GM18505 (cell line): ENCODE data around the gene ZIC1.

Source experiments
- ATAC-seq: cut with Tn5 transposase; IDR thresholded peaks from one replicate; pipeline ENCODE4 v1.9.1; 2021; ENCODE audit not compliant: unreplicated experiment
- POLR2A ChIP-seq: IDR thresholded peaks from 4 replicates; pipeline ENCODE4 v1.6.1; 2011; ENCODE audit warnings: borderline replicate concordance; ENCODE audit not compliant: insufficient read depth, insufficient read length; ENCODE audit errors: extremely low read depth

The ZIC1 gene

GRCh38 chr3:147409143-147410115, at the start of gene ZIC1:
ZIC1 (plus strand) TSS chr3:147409365; CDS start chr3:147410113, 748 bp downstream.
- no peak for TF ChIP-seq POLR2A

DNA sequence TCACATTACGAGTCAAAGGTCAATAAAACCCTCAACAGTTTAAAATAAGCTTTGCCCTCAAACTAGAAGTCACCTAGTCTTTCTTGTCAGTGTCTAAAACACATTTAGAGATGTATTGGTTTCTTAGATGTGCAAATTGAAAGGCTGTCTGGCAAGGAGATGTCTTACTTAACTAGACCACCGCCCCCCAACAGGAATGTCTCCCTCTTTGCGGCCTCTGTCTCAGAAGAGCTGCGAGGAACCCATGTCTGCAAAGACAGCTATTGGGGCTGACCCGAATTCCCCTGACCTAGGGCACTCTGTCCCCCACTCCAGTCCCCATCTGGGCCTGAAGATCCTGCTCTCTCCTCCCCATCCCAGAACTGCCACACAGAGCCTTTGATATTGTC, 49.1 kb upstream of the ZIC1 start:
- no peak for ATAC-seq
- no peak for TF ChIP-seq POLR2A

More at GRCh38 chr3:147409143-147410115, at the start of gene ZIC1:
- no peak for ATAC-seq

- no peak for ATAC-seq
- no peak for TF ChIP-seq POLR2A
Measured at GRCh38 chr3:147360646-147361453, 48.3 kb upstream of the ZIC1 start.

- no peak for ATAC-seq
- no peak for TF ChIP-seq POLR2A
Measured at GRCh38 chr3:147361454-147362420, 47.4 kb upstream of the ZIC1 start.

- ATAC-seq = no peak
Measured at GRCh38 chr3:147364771-147365170, 44.4 kb upstream of the ZIC1 start.

GRCh38 chr3:147365196-147366115, 43.7 kb upstream of the ZIC1 start:
- ATAC-seq = no peak
- no peak for TF ChIP-seq POLR2A

More at GRCh38 chr3:147364771-147365170, 44.4 kb upstream of the ZIC1 start:
- no peak for TF ChIP-seq POLR2A

- TF ChIP-seq POLR2A = no peak
- no peak for ATAC-seq
Measured at GRCh38 chr3:147367676-147368075, 41.5 kb upstream of the ZIC1 start.

- no peak for TF ChIP-seq POLR2A
- no peak for ATAC-seq
Measured at GRCh38 chr3:147368151-147368550, 41.0 kb upstream of the ZIC1 start.

GRCh38 chr3:147368561-147369221, 40.5 kb upstream of the ZIC1 start:
- no peak for TF ChIP-seq POLR2A
- ATAC-seq = no peak

- no peak for TF ChIP-seq POLR2A
- ATAC-seq = no peak
Measured at GRCh38 chr3:147369231-147369630, 39.9 kb upstream of the ZIC1 start.

DNA sequence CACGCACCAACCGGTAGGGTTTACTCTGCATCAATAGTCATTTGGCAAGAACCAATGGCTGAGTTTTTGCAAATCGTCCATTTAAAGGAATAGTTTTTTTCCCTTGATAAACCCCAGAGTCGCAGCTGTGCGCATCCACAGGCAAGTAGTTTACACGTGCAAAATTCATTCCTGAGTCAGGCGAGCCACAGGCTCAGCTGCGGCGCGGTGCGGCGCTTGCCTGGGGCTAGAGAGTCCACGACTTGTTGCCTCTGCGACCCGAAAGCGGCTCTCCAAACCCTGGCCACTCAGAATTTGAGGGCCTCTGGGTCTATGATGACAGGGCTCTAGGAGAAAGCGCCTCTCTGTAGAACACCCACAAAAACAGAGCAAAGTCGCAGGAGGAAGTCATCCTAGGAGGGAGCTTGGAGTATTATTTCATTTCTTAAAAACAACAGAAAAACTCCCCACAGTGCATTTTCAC, 39.5 kb upstream of the ZIC1 start:
- no peak for ATAC-seq
- no peak for TF ChIP-seq POLR2A
